Ecto neural progenitor cell (in vitro differentiated cells): ENCODE results near the gene ATP4B.

Experiments used
- DNase-seq: peaks from one replicate; pipeline ENCODE4 v3.0.0-alpha.2; 2018; ENCODE audit warnings: low spot score

ATP4B gene

GRCh38 chr13:113656003-113656588, 1.9 kb downstream of the ATP4B start:
- no peak for DNase-seq

- DNase-seq, result no peak
Measured at GRCh38 chr13:113655346-113656002, 2.5 kb downstream of the ATP4B start.

- DNase-seq, result no peak
Measured at GRCh38 chr13:113654591-113655345, 3.2 kb downstream of the ATP4B start.

GRCh38 chr13:113654175-113654560, 3.8 kb downstream of the ATP4B start:
- no peak for DNase-seq

- DNase-seq, result no peak
Measured at GRCh38 chr13:113653264-113654174, 4.5 kb downstream of the ATP4B start.

- no peak for DNase-seq
Measured at GRCh38 chr13:113652404-113653263, 5.4 kb downstream of the ATP4B start.

GRCh38 chr13:113651511-113652403, 6.2 kb downstream of the ATP4B start:
- DNase-seq, result no peak

- no peak for DNase-seq
Measured at GRCh38 chr13:113650731-113651148, 7.3 kb downstream of the ATP4B start.

GRCh38 chr13:113650275-113650674, 7.7 kb downstream of the ATP4B start:
- no peak for DNase-seq

GRCh38 chr13:113649212-113649611, 8.8 kb downstream of the ATP4B start:
- DNase-seq, result no peak

GRCh38 chr13:113648216-113648610, 9.8 kb downstream of the ATP4B start:
- no peak for DNase-seq

- no peak for DNase-seq
Measured at GRCh38 chr13:113647351-113648215, 10.4 kb downstream of the ATP4B start.

GRCh38 chr13:113646921-113647340, 11.1 kb downstream of the ATP4B start:
- no peak for DNase-seq

- DNase-seq, result no peak
Measured at GRCh38 chr13:113646376-113646775, 11.6 kb downstream of the ATP4B start.

GRCh38 chr13:113645329-113645728, 12.7 kb downstream of the ATP4B start:
- peak; percentile 22 for DNase-seq

- no peak for DNase-seq
Measured at GRCh38 chr13:113644800-113645199, 13.2 kb downstream of the ATP4B start.

GRCh38 chr13:113643593-113643992, 14.4 kb downstream of the ATP4B start:
- no peak for DNase-seq

- DNase-seq, result no peak
Measured at GRCh38 chr13:113642563-113642962, 15.4 kb downstream of the ATP4B start.

- DNase-seq, result peak; percentile 18
Measured at GRCh38 chr13:113641426-113641825, 16.6 kb downstream of the ATP4B start.
